RKO (cell line): Measurements from ENCODE around the gene SDE2.
"Not testable (repeated sequence)": the region's sequence is repeated elsewhere in the genome, so short reads cannot be mapped to it uniquely, and the experiment has no call there.

Source experiments
- DNase-seq: peaks from one replicate; pipeline ENCODE4 v3.0.0-alpha.2; 2016; ENCODE audit warnings: low spot score

Gene SDE2

DNA sequence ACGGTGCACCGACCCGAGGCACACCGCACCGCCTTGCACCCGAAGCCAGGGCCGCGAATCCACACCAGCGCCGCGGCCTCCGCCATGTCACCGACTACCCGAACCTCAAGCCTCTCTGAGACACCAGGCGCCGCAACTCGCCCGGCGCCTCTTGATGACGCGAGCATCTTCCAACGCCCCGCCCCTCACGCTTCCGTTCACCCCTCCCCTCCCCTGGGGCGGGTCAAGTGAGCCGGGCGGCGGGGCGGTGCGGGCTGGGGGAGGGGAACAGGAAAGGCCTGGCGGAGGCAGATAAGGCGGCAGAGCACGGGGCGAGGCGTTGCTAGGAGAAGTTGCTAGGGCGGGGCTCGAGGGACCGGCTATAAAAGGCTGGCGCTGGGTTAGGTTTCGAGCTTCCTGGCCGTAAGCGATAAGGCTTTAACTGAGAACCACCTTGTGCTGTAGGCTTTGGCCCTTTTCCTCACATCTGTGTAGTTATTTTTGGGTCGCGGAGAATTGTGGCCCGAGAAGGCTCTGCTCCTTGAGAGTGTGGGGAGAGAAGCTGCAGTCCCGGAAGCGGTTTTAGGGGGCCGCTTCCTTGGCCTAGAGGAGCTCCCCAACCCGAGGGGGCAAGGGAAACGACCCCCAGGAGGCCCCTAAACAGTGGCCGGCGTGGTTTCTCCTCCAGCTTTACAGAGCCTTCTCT is at the start of gene SDE2:
Gene SDE2, minus strand, starts transcription at position 117 of the 685 bp plus-strand sequence. Its CDS starts 31 bp downstream, at position 86.
- DNase-seq: peak; percentile 97

DNA sequence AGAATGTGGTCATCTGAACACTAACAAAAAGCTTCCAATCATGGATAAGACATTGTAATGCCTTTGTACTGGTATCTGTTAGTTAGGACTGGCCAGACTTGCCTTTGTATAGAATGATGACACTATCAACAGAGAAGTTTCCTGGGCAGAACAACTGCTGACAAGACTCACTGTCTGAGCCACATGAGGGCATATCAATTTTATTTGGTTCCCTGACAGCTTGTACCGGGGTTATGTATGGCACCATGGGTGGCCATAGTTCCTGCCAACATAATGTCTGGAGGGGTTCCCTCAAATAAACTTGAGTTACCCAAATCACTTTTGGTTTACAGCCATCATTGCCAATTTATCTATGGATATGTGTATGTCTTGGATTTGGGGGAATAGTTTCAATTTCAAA is 49.7 kb upstream of the SDE2 start:
- no peak for DNase-seq

DNA sequence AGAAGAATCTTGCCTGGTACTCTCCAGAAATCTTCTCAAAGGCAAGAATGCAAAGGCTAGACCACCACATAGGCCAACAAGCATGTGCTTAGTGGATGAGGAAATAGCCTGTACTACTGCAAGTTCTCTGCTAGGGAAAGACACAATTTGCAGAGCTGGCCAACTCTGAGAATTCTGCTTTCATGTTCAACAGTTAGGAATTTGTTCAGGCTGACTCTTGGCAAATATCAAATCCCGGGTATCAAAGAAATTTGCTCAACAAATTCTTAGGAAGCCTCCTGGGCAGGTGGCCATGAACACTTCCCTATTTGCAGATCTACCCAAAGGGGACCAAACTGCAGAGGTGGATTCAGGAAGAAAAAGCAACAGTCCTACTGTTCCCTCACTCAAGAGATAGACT is 48.4 kb upstream of the SDE2 start:
- no peak for DNase-seq

- peak; percentile 70 for DNase-seq
Measured at GRCh38 chr1:226046240-226046639, 47.1 kb upstream of the SDE2 start.

DNA sequence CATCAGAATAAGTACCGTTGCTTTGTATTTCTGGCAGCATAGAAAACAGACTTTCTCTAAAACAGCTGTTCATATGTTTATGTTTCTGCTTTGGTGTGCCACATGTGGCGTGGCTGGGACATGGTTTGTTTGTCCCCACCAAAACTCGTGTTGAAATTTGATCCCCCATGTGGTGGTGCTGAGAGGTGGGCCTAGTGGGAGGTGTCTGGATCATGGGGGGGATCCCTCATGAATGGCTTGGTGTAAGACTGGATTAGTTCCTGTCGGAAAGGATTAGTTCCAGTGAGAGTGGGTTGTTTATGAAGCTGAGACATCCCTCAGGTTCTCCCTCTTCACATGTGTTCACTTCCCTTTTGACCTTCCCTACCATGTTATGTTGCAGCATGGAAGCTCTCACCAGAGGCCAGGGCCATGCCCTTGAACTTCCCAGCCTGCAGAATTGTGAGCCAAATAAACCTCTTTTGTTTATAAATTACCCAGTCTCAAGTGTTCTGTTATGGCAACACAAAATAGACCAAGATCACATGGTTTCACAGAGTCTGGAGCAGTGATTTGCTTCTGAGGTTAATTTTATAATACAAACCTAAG is 45.5 kb upstream of the SDE2 start:
- no peak for DNase-seq

DNA sequence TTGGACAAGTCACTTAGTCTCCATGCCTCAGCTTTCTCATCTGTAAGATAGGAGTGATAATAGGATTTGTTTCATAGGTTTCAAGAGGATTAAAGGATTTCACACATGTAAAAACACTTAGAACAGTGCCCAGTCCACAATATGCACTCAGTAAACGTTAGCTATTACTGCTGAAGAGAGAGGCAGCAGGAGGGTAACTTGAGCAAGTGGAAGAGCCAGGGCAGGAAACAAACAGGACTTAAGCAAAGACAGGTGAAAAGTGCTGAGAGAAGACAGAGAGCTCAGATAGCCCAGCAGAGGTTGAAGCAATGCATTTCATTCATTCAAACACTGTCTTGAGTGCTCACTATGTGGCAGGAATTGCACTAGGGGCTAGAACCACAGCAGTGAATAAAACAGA is 42.3 kb upstream of the SDE2 start:
- no peak for DNase-seq

- no peak for DNase-seq
Measured at GRCh38 chr1:226038661-226039060, 39.5 kb upstream of the SDE2 start.

GRCh38 chr1:226035915-226036314 is 36.8 kb upstream of the SDE2 start:
- no peak for DNase-seq

GRCh38 chr1:226034482-226034881 is 35.3 kb upstream of the SDE2 start:
- peak; percentile 54 for DNase-seq

DNA sequence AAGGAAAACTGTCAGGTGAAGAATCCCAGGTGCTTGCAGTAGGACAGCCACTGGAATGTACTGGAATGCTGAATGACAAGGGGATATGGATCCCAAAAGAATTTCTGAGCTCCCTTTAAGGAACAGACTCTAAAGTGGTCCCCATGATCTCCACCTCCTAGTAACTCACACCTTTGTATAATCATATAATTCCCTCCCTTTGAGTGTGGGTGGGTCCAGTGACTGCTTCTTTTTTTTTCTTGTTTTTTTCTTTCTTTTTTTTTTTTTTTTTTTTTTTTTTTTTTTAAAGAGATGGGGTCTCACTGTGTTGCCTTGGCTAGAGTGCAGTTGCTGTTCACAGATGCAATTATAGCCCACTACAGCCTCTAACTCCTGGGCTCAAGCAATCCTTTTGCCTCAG is 34.8 kb upstream of the SDE2 start:
- DNase-seq: no peak

GRCh38 chr1:226033582-226033981 is 34.4 kb upstream of the SDE2 start:
- no peak for DNase-seq

- DNase-seq: no peak
Measured at GRCh38 chr1:226029568-226030225, 30.6 kb upstream of the SDE2 start.

DNA sequence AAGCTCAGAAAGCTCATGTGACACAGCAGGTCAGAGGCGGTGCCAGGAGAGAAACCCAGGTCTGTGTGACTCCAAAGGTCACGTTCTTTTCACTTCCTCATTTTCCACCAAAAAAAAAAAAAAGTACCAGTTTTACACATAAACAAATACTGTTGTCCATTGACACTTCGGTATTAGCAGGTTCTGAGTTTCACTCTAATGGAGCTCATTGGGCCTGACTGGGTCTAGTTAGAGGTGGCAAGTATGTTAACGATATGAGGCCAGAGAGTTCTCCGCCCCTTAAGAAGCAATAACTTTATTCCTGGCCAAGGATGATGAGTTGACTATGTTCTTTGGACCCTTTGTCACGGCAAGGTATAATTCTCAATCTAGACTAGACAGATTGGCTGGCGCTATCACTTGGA is 30.0 kb upstream of the SDE2 start:
- no peak for DNase-seq

- DNase-seq: no peak
Measured at GRCh38 chr1:226027538-226028217, 28.5 kb upstream of the SDE2 start.

GRCh38 chr1:226026833-226027232 is 27.7 kb upstream of the SDE2 start:
- no peak for DNase-seq

GRCh38 chr1:226023735-226024134 is 24.6 kb upstream of the SDE2 start:
- DNase-seq: no peak

DNA sequence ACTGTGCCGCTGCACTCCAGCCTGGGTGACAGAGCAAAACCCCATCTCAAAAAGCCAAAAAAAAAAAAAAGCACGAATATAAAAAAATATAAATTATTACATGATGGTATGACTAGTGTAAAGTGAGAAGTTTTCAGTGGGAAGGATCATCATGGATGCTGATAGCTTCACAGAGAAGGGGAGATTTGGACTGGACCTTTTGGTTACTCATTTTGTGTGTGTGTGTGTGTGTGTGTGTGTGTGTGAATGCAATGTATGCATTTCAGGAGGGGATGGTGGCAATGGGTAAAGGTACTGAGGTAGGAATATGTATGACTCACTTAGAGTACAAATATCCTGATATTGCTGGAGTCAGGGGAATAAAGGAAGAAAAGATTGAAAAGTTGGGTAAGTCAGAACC is 22.7 kb upstream of the SDE2 start:
- no peak for DNase-seq

- no peak for DNase-seq
Measured at GRCh38 chr1:226021401-226021800, 22.3 kb upstream of the SDE2 start.

DNA sequence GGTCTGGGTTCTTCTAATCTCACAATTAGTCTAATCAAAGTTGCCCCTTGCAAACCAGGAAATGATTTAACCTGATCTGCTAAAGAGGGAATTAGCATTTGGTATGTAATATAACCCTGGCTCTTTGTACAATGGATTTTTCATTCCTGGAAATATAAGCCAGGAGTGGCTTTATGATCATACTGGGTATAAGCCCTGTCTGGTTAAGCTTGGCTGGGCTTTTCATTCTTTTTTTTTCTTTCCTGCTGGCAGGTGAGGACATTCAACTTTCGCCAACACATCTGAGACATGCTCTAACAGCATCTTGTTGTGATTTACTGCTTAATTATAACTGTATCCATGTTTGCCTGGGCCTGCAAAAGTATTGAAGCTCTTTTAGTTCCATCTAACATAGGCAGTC is 20.4 kb upstream of the SDE2 start:
- no peak for DNase-seq

DNA sequence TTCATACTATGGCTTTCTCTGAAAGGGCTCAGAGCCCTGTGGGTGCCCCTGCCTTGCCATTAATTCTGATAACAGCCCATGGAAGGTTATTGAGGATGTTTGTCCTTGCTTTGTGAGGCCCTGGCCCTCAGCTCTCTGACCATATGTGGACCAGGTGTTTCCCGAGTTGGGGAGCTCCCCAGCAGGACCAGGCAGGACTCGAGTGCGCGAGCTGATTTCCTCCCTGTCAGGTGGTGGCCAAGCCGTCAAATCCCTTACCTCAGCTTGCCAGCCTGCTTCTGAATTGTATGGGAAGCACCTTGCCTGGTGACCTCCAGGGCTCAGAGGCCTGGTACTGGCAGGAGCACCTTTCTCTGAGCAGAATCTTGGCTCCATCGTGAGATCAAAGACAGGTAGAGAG is 17.9 kb upstream of the SDE2 start:
- no peak for DNase-seq

DNA sequence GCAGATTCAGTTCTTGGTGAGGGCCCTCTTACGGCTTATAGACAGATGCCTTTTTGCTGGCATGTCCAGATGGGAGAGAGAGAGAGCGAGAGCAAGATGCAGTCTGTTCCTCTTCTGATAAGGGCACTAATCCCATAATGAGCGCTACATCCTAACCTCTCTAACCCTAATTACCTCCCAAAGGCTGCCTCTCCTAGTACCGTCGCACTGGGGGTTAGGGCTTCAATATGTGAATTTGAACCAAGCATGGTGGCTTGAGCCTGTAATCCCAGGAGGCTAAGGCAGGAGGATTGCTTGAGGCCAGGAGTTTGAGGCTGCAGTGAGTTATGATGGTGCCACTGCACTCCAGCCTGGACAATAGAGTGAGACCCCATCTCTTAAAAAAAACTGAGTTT is 10.5 kb upstream of the SDE2 start:
- DNase-seq: no peak

GRCh38 chr1:226007126-226007892 is 8.2 kb upstream of the SDE2 start:
- not testable (repeated sequence) for DNase-seq
